H1 (cell line): ENCODE data around the gene DDHD1. TPM values are rescaled to one million over a fixed set of nuclear protein-coding genes. Genes with fewer than 3 reads are reported as not detected.

ENCODE experiments used
- CHD2 ChIP-seq: IDR thresholded peaks from 2 replicates; pipeline ENCODE4 v1.6.1; 2012; ENCODE audit warnings: low read length, improper control_type of control experiment
- GABPA ChIP-seq: IDR thresholded peaks from 2 replicates; pipeline ENCODE4 v1.6.1; 2011; ENCODE audit warnings: mild to moderate bottlenecking, low read length, moderate library complexity, borderline replicate concordance; ENCODE audit not compliant: insufficient read depth
- HDAC2 ChIP-seq, 2 experiments: fragments of 300-600 bp in 1 of 2; sonication (generic) in 1 of 2; IDR thresholded peaks; 2 replicates each; pipeline ENCODE4 v1.6.1; 2011 to 2012; ENCODE audit warnings: low read depth in 2 of 2, low read length in 2 of 2, mild to moderate bottlenecking in 2 of 2, moderate library complexity in 2 of 2, borderline replicate concordance in 1 of 2, inconsistent platforms in 1 of 2
- polyA plus RNA-seq, 7 experiments: library from polyadenylated mRNA; depleted of rRNA in 3 of 7; stranded (reverse) in 5 of 7; unstranded in 2 of 7; fragments of >200 nt in 5 of 7; fragments of 200-250 nt in 2 of 7; gene quantifications; 1 replicate in 5 of 7; 2 replicates in 1 of 7; 4 replicates in 1 of 7; pipeline versions ENCODE4 v1.2.1 to v1.2.3, GENCODE V29; 2011 to 2013; ENCODE audit warnings: missing spikeins in 2 of 7, mixed read lengths in 2 of 7
- total RNA-seq: library from RNA; stranded (reverse); fragmentation: NEBNext Ultra II Directional; extraction: Animal tissue kit (Norgen Biotek cat#: 25700); gene quantifications from 2 replicates; pipeline ENCODE4 v1.2.1, GENCODE V29; 2021
- TF ChIP-seq, protein P1 (sequence below): fragments of 300-600 bp; sonication (generic); IDR thresholded peaks from 2 replicates; pipeline ENCODE4 v1.7.1; 2012; ENCODE audit warnings: low read length, moderate library complexity, mild to moderate bottlenecking, inconsistent platforms; ENCODE audit not compliant: insufficient replicate concordance

Gene DDHD1
- total and polyA plus RNA-seq, 2 of the 8 experiments (the other 6 are each of a cell fraction or from before 2014, with no cell fraction given): 3.6 to 16.0 TPM

DNA sequence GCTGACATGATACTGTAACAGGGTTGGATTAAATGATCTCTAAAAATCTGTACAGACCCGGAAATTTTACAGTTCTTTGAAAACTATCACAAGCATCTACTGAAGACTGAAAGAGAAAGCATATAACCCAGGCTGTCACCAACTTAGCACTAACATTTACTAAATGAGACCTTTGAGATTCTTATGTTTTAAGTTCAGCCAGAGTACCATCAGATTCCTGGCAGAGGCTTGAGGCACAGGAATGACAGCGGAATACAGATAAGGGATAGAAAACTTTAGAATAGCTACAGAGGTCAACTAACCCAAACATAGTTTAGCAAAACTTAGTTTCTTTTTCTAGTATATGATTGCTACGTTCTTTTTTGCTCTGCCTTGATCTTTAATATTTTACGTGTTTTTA, 110.6 kb downstream of the DDHD1 start (continued):
- TF ChIP-seq, protein P1, sequence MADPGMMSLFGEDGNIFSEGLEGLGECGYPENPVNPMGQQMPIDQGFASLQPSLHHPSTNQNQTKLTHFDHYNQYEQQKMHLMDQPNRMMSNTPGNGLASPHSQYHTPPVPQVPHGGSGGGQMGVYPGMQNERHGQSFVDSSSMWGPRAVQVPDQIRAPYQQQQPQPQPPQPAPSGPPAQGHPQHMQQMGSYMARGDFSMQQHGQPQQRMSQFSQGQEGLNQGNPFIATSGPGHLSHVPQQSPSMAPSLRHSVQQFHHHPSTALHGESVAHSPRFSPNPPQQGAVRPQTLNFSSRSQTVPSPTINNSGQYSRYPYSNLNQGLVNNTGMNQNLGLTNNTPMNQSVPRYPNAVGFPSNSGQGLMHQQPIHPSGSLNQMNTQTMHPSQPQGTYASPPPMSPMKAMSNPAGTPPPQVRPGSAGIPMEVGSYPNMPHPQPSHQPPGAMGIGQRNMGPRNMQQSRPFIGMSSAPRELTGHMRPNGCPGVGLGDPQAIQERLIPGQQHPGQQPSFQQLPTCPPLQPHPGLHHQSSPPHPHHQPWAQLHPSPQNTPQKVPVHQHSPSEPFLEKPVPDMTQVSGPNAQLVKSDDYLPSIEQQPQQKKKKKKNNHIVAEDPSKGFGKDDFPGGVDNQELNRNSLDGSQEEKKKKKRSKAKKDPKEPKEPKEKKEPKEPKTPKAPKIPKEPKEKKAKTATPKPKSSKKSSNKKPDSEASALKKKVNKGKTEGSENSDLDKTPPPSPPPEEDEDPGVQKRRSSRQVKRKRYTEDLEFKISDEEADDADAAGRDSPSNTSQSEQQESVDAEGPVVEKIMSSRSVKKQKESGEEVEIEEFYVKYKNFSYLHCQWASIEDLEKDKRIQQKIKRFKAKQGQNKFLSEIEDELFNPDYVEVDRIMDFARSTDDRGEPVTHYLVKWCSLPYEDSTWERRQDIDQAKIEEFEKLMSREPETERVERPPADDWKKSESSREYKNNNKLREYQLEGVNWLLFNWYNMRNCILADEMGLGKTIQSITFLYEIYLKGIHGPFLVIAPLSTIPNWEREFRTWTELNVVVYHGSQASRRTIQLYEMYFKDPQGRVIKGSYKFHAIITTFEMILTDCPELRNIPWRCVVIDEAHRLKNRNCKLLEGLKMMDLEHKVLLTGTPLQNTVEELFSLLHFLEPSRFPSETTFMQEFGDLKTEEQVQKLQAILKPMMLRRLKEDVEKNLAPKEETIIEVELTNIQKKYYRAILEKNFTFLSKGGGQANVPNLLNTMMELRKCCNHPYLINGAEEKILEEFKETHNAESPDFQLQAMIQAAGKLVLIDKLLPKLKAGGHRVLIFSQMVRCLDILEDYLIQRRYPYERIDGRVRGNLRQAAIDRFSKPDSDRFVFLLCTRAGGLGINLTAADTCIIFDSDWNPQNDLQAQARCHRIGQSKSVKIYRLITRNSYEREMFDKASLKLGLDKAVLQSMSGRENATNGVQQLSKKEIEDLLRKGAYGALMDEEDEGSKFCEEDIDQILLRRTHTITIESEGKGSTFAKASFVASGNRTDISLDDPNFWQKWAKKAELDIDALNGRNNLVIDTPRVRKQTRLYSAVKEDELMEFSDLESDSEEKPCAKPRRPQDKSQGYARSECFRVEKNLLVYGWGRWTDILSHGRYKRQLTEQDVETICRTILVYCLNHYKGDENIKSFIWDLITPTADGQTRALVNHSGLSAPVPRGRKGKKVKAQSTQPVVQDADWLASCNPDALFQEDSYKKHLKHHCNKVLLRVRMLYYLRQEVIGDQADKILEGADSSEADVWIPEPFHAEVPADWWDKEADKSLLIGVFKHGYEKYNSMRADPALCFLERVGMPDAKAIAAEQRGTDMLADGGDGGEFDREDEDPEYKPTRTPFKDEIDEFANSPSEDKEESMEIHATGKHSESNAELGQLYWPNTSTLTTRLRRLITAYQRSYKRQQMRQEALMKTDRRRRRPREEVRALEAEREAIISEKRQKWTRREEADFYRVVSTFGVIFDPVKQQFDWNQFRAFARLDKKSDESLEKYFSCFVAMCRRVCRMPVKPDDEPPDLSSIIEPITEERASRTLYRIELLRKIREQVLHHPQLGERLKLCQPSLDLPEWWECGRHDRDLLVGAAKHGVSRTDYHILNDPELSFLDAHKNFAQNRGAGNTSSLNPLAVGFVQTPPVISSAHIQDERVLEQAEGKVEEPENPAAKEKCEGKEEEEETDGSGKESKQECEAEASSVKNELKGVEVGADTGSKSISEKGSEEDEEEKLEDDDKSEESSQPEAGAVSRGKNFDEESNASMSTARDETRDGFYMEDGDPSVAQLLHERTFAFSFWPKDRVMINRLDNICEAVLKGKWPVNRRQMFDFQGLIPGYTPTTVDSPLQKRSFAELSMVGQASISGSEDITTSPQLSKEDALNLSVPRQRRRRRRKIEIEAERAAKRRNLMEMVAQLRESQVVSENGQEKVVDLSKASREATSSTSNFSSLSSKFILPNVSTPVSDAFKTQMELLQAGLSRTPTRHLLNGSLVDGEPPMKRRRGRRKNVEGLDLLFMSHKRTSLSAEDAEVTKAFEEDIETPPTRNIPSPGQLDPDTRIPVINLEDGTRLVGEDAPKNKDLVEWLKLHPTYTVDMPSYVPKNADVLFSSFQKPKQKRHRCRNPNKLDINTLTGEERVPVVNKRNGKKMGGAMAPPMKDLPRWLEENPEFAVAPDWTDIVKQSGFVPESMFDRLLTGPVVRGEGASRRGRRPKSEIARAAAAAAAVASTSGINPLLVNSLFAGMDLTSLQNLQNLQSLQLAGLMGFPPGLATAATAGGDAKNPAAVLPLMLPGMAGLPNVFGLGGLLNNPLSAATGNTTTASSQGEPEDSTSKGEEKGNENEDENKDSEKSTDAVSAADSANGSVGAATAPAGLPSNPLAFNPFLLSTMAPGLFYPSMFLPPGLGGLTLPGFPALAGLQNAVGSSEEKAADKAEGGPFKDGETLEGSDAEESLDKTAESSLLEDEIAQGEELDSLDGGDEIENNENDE: no peak
- TF ChIP-seq GABPA (no peak), HDAC2 (IDR thresholded peaks at IDR 0.05; ENCODE audit: borderline replicate concordance in 1 of 2, low read depth in 2 of 2, low read length in 2 of 2) (no peak), CHD2 (no peak)
